Measurements from ENCODE around the gene FYB2. TPM values are rescaled to one million over a fixed set of nuclear protein-coding genes. Genes with fewer than 3 reads are reported as not detected.

FYB2 gene
- total RNA-seq, 1 donor from 2014 or later = not detected

DNA sequence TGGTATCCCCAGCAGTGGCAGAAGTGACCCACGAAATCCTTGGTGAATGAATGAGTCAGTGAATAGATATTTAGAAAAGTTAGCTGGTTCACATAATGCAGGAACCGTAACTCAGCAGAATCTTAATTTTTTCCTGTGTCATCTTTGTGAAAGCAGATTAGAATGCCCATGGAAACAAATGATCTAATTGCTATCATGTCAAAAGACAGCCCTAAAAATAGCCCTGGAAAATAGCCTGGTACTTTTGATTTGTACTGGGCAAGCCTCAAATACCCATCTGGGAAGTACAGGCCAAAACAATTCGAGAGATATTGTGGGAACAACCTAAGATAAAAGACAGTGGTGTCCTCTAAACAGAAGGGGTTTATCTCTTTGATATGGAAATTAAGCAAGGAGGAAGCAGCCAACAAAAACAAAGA, 21.1 kb downstream of the FYB2 start:
- H3K4me3 Mint-ChIP-seq (ENCODE audit: unreplicated experiment) = no peak overlapping the region
- H3K4me1 Mint-ChIP-seq (ENCODE audit: unreplicated experiment) = peaks cover 13% of the 10 kb centered on the region
- no peaks in the 10 kb centered on the region for H3K9me3 Mint-ChIP-seq (ENCODE audit: unreplicated experiment)
- no peak overlapping the region for H3K27ac Mint-ChIP-seq (ENCODE audit: unreplicated experiment)
- DNase-seq (ENCODE audit: extremely low spot score, unreplicated experiment) = no peak
- TF ChIP-seq, protein P1, sequence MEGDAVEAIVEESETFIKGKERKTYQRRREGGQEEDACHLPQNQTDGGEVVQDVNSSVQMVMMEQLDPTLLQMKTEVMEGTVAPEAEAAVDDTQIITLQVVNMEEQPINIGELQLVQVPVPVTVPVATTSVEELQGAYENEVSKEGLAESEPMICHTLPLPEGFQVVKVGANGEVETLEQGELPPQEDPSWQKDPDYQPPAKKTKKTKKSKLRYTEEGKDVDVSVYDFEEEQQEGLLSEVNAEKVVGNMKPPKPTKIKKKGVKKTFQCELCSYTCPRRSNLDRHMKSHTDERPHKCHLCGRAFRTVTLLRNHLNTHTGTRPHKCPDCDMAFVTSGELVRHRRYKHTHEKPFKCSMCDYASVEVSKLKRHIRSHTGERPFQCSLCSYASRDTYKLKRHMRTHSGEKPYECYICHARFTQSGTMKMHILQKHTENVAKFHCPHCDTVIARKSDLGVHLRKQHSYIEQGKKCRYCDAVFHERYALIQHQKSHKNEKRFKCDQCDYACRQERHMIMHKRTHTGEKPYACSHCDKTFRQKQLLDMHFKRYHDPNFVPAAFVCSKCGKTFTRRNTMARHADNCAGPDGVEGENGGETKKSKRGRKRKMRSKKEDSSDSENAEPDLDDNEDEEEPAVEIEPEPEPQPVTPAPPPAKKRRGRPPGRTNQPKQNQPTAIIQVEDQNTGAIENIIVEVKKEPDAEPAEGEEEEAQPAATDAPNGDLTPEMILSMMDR (IDR thresholded peaks at IDR 0.05) = no peak
- H3K27me3 Mint-ChIP-seq (ENCODE audit: unreplicated experiment) = peaks cover 3% of the 10 kb centered on the region
- H3K36me3 Mint-ChIP-seq (ENCODE audit: unreplicated experiment) = no peaks in the 10 kb centered on the region

DNA sequence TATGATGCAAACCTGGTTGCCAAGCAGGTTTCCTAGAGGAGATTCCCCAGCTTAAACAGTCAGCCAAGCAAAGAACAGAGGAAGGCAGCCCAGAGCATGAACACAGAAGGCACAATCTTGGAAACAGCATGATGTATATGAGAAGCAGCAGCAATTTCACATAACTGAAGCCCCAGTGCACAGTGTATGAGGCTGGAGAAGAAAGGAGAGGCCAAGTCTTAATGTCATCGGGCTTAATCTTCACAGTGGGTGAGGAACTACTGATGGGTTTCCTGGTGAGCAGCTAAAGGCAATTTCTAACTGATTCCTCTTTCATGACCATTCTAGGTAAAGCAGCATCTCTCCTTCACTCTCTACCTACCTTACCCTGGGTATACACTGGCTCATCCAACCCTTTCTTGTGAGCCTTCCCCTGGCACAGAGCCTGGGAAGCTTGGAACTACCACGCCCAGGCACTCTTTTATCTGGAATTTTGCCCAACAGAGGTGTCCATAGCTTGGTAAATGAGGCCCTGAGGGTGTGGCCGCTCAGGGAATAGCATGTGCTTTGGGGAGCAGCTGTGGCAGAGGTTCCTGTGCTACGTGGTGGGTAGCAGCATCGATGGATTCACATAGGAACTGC, 22.0 kb downstream of the FYB2 start:
- Mint-ChIP-seq H3K27ac (ENCODE audit: unreplicated experiment) (no peak overlapping the region), H3K4me1 (ENCODE audit: unreplicated experiment) (peaks cover 13% of the 10 kb centered on the region), H3K4me3 (ENCODE audit: unreplicated experiment) (no peak overlapping the region), H3K9me3 (ENCODE audit: unreplicated experiment) (no peaks in the 10 kb centered on the region), H3K36me3 (ENCODE audit: unreplicated experiment) (no peaks in the 10 kb centered on the region), H3K27me3 (ENCODE audit: unreplicated experiment) (peaks cover 3% of the 10 kb centered on the region)
- TF ChIP-seq, protein P1 (IDR thresholded peaks at IDR 0.05) = no peak
- no peak for DNase-seq (ENCODE audit: extremely low spot score, unreplicated experiment)

DNA sequence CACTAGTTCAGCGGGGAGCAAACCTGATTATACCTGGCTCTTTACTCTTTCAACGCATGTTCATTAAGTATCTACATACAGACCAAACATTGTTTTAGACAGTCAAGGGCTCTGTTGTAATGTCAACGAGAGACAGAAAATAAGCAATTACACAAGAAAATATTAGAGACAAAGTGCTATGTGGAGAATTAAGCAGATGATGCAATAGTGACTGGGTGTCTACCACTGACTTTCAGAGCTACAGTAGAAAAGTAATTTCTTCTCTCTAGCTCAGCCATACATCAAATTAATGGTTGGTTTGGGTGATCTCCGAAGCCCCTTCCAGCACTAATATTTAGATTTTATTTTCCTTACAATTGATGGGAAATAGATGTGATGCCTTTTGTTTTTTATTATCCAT, 23.3 kb downstream of the FYB2 start:
- no peak overlapping the region for H3K27ac Mint-ChIP-seq (ENCODE audit: unreplicated experiment)
- peaks cover 3% of the 10 kb centered on the region for H3K27me3 Mint-ChIP-seq (ENCODE audit: unreplicated experiment)
- H3K4me1 Mint-ChIP-seq (ENCODE audit: unreplicated experiment) = peaks cover 13% of the 10 kb centered on the region
- no peak overlapping the region for H3K4me3 Mint-ChIP-seq (ENCODE audit: unreplicated experiment)
- no peaks in the 10 kb centered on the region for H3K36me3 Mint-ChIP-seq (ENCODE audit: unreplicated experiment)
- H3K9me3 Mint-ChIP-seq (ENCODE audit: unreplicated experiment) = no peaks in the 10 kb centered on the region
- TF ChIP-seq, protein P1 (IDR thresholded peaks at IDR 0.05) = no peak
- no peak for DNase-seq (ENCODE audit: extremely low spot score, unreplicated experiment)

DNA sequence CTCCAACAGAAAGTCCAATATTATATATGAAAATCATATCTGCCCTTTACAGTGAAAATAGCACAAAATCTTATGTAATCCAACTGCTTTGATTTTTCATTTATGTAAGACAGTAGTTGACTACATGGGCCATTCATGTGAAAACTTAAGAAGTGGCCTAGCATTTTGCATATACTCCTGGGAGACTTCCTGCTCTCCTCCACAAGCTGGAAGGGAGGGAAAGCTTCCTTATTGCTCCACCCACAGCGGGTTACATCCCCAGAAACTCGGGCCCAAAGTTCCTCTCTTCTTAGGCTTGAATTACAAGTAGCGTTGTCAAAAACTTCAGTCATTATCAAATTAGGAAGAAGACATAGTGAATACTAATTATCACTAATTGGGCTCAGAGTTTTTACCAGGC, 29.2 kb downstream of the FYB2 start:
- Mint-ChIP-seq H3K27ac (ENCODE audit: unreplicated experiment) (no peak overlapping the region), H3K27me3 (ENCODE audit: unreplicated experiment) (peaks cover 2% of the 10 kb centered on the region), H3K4me1 (ENCODE audit: unreplicated experiment) (peaks cover 4% of the 10 kb centered on the region), H3K36me3 (ENCODE audit: unreplicated experiment) (no peaks in the 10 kb centered on the region), H3K4me3 (ENCODE audit: unreplicated experiment) (no peak overlapping the region), H3K9me3 (ENCODE audit: unreplicated experiment) (no peaks in the 10 kb centered on the region)
- no peak for DNase-seq (ENCODE audit: extremely low spot score, unreplicated experiment)
- TF ChIP-seq, protein P1 (IDR thresholded peaks at IDR 0.05) = no peak

DNA sequence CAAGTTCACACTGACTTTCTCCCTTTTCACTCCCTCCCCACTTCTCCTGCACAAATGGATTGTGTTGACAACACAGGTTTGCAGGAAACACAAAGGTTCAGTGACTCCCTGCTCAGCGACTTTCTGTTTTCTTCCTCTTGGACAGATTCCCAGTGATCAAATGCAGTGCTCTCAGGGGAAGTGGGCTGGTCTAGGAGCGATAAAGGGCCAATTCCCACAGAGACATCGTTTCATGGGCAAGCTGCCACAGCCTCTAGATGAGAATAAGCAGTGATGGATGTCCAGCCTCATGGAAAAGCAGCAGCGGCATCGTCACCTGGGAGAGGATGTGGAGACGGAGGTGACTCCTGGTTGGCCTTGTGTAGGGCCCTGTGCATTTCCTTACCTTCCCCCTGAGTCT, 30.6 kb downstream of the FYB2 start:
- peaks cover 7% of the 10 kb centered on the region for H3K27me3 Mint-ChIP-seq (ENCODE audit: unreplicated experiment)
- no peak overlapping the region for H3K27ac Mint-ChIP-seq (ENCODE audit: unreplicated experiment)
- H3K4me3 Mint-ChIP-seq (ENCODE audit: unreplicated experiment) = no peak overlapping the region
- H3K4me1 Mint-ChIP-seq (ENCODE audit: unreplicated experiment) = peaks cover 4% of the 10 kb centered on the region
- H3K36me3 Mint-ChIP-seq (ENCODE audit: unreplicated experiment) = no peaks in the 10 kb centered on the region
- no peaks in the 10 kb centered on the region for H3K9me3 Mint-ChIP-seq (ENCODE audit: unreplicated experiment)
- TF ChIP-seq, protein P1 (IDR thresholded peaks at IDR 0.05) = no peak
- DNase-seq (ENCODE audit: extremely low spot score, unreplicated experiment) = no peak
